Gastroesophageal sphincter (tissue), 3 donors: ENCODE measurements around the gene ARL17B.
"Not testable (repeated sequence)": the region's sequence is repeated elsewhere in the genome, so short reads cannot be mapped to it uniquely, and the experiment has no call there.

Experiments
- EP300 ChIP-seq: sonication (generic); formaldehyde crosslinking; IDR thresholded peaks from one replicate; pipeline ENCODE4 v1.6.1; 2017; ENCODE audit warnings: antibody characterized with exemption, mild to moderate bottlenecking
- POLR2A ChIP-seq, 2 donors: fragments of 450-650 bp; IDR thresholded peaks; one replicate each; pipeline ENCODE4 v1.6.1; 2017; ENCODE audit warnings: antibody characterized with exemption in 2 of 2, mild to moderate bottlenecking in 2 of 2, moderate library complexity in 1 of 2
- TF ChIP-seq, protein P1 (sequence below), 4 experiments: fragments of 200-600 bp in 2 of 4; fragments of 450-650 bp in 2 of 4; sonication (generic) in 1 of 4; IDR thresholded peaks; one replicate each; pipeline ENCODE4 v1.5.1; 2017 to 2019; ENCODE audit warnings: antibody characterized with exemption in 4 of 4, mild to moderate bottlenecking in 2 of 4, moderate library complexity in 2 of 4

DNA sequence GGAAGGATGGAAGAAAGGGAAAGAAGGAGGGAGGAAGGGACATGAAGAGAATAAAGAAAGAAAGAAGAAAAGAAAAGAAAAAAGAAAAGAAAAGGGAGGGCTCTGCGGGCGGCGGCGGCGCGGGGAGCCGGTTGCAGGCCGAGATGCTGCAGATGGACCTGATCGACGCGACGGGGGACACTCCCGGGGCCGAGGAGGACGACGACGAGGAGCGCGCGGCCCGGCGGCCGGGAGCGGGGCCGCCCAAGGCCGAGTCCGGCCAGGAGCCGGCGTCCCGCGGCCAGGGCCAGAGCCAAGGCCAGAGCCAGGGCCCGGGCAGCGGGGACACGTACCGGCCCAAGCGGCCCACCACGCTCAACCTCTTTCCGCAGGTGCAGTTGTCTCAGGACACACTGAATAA is 118.1 kb downstream of the ARL17B start:
- TF ChIP-seq, protein P1, sequence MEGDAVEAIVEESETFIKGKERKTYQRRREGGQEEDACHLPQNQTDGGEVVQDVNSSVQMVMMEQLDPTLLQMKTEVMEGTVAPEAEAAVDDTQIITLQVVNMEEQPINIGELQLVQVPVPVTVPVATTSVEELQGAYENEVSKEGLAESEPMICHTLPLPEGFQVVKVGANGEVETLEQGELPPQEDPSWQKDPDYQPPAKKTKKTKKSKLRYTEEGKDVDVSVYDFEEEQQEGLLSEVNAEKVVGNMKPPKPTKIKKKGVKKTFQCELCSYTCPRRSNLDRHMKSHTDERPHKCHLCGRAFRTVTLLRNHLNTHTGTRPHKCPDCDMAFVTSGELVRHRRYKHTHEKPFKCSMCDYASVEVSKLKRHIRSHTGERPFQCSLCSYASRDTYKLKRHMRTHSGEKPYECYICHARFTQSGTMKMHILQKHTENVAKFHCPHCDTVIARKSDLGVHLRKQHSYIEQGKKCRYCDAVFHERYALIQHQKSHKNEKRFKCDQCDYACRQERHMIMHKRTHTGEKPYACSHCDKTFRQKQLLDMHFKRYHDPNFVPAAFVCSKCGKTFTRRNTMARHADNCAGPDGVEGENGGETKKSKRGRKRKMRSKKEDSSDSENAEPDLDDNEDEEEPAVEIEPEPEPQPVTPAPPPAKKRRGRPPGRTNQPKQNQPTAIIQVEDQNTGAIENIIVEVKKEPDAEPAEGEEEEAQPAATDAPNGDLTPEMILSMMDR (IDR thresholded peaks at IDR 0.05), result not testable (repeated sequence)
- TF ChIP-seq POLR2A (IDR thresholded peaks at IDR 0.05); EP300: not testable (repeated sequence)
